H9 (cell line): ENCODE data around the gene KRT6B. TPM values are rescaled to one million over a fixed set of nuclear protein-coding genes. Genes with fewer than 3 reads are reported as not detected.

Experiments
- DNase-seq: peaks from one replicate; pipeline ENCODE4 v3.0.0-alpha.2; 2017
- H2AFZ ChIP-seq: one replicate; pipeline ENCODE4 v1.6.1; 2013; ENCODE audit warnings: mild to moderate bottlenecking, low read length, control low read depth, moderate library complexity
- H2AK5ac ChIP-seq: 2 replicates; pipeline ENCODE4 v1.6.1; 2013; ENCODE audit warnings: low read length, control low read depth, mixed read lengths; ENCODE audit not compliant: insufficient read length
- H2BK120ac ChIP-seq: one replicate; pipeline ENCODE4 v1.6.1; 2013; ENCODE audit warnings: low read depth, mild to moderate bottlenecking, low read length, control low read depth, inconsistent platforms; ENCODE audit not compliant: poor library complexity, severe bottlenecking
- H2BK12ac ChIP-seq: 2 replicates; pipeline ENCODE4 v1.6.1; 2013; ENCODE audit warnings: low read length, control low read depth, mixed read lengths, low read depth; ENCODE audit not compliant: insufficient read length
- H2BK15ac ChIP-seq: 2 replicates; pipeline ENCODE4 v1.6.1; 2013; ENCODE audit warnings: low read depth, low read length, control low read depth
- H2BK20ac ChIP-seq: one replicate; pipeline ENCODE4 v1.6.1; 2013; ENCODE audit warnings: low read depth, mild to moderate bottlenecking, low read length, control low read depth, inconsistent platforms; ENCODE audit not compliant: poor library complexity, severe bottlenecking
- H2BK5ac ChIP-seq: 2 replicates; pipeline ENCODE4 v1.6.1; 2013; ENCODE audit warnings: low read length, control low read depth, mixed read lengths; ENCODE audit not compliant: insufficient read length
- H3K14ac ChIP-seq: 2 replicates; pipeline ENCODE4 v1.6.1; 2013; ENCODE audit warnings: low read length, control low read depth; ENCODE audit not compliant: insufficient read depth
- H3K18ac ChIP-seq: 2 replicates; pipeline ENCODE4 v1.6.1; 2013; ENCODE audit warnings: low read depth, mild to moderate bottlenecking, mixed read lengths, low read length, control low read depth; ENCODE audit not compliant: insufficient read length
- H3K23ac ChIP-seq: 2 replicates; pipeline ENCODE4 v1.6.1; 2013; ENCODE audit warnings: low read length, control low read depth, mixed read lengths, low read depth; ENCODE audit not compliant: insufficient read length
- H3K23me2 ChIP-seq: 2 replicates; pipeline ENCODE4 v1.6.1; 2013; ENCODE audit warnings: low read depth, mild to moderate bottlenecking, mixed read lengths, low read length, control low read depth; ENCODE audit not compliant: insufficient read length, poor library complexity, severe bottlenecking
- H3K27ac ChIP-seq: 2 replicates; pipeline ENCODE4 v1.5.1; 2013; ENCODE audit warnings: low read length, control low read depth, mixed read lengths, low read depth; ENCODE audit not compliant: insufficient read length
- H3K27me3 ChIP-seq: 2 replicates; pipeline ENCODE4 v1.6.1; 2013; ENCODE audit warnings: low read length, control low read depth, inconsistent platforms; ENCODE audit not compliant: insufficient read depth
- H3K4ac ChIP-seq: 2 replicates; pipeline ENCODE4 v1.6.1; 2013; ENCODE audit warnings: low read depth, mild to moderate bottlenecking, control low read depth, inconsistent platforms, low read length, moderate library complexity
- H3K4me1 ChIP-seq: 2 replicates; pipeline ENCODE4 v1.6.1; 2013; ENCODE audit warnings: low read length, control low read depth, inconsistent platforms; ENCODE audit not compliant: insufficient read depth
- H3K4me2 ChIP-seq: 2 replicates; pipeline ENCODE4 v1.6.1; 2013; ENCODE audit warnings: low read length, control low read depth, mixed read lengths; ENCODE audit not compliant: insufficient read length, insufficient read depth
- H3K56ac ChIP-seq: 2 replicates; pipeline ENCODE4 v1.6.1; 2013; ENCODE audit warnings: low read depth, mild to moderate bottlenecking, mixed read lengths, low read length, control low read depth; ENCODE audit not compliant: insufficient read length
- H3K79me1 ChIP-seq: 2 replicates; pipeline ENCODE4 v1.6.1; 2013; ENCODE audit warnings: low read depth, mild to moderate bottlenecking, moderate library complexity, low read length, control low read depth, inconsistent platforms; ENCODE audit not compliant: insufficient read depth, poor library complexity, severe bottlenecking
- H3K79me2 ChIP-seq: 2 replicates; pipeline ENCODE4 v1.6.1; 2013; ENCODE audit warnings: low read length, control low read depth, inconsistent platforms; ENCODE audit not compliant: insufficient read depth
- H3K9ac ChIP-seq: 2 replicates; pipeline ENCODE4 v1.6.1; 2013; ENCODE audit warnings: low read length, control low read depth, mixed read lengths; ENCODE audit not compliant: insufficient read length; ENCODE audit errors: extremely low read depth
- H3K9me3 ChIP-seq: one replicate; pipeline ENCODE4 v1.6.1; 2013; ENCODE audit warnings: low read depth, low read length, inconsistent platforms; ENCODE audit not compliant: control insufficient read depth
- H3T11ph ChIP-seq: one replicate; pipeline ENCODE4 v1.6.1; 2013; ENCODE audit warnings: mild to moderate bottlenecking, low read length, control low read depth, inconsistent platforms
- H4K20me1 ChIP-seq: one replicate; pipeline ENCODE4 v1.6.1; 2013; ENCODE audit not compliant: control insufficient read depth, insufficient read length, insufficient read depth
- H4K5ac ChIP-seq: 2 replicates; pipeline ENCODE4 v1.6.1; 2013; ENCODE audit warnings: low read depth, mild to moderate bottlenecking, mixed read lengths, low read length, control low read depth; ENCODE audit not compliant: insufficient read length
- H4K8ac ChIP-seq: replicated peaks from 2 replicates; pipeline ENCODE4 v1.6.1; 2013; ENCODE audit warnings: low read length, control low read depth, mixed read lengths, low read depth; ENCODE audit not compliant: insufficient read length
- H4K91ac ChIP-seq: 2 replicates; pipeline ENCODE4 v1.6.1; 2013; ENCODE audit warnings: low read depth, mild to moderate bottlenecking, moderate library complexity, mixed read lengths, low read length, control low read depth; ENCODE audit not compliant: insufficient read length
- H3K27ac Mint-ChIP-seq, 3 experiments: 2 replicates in 2 of 3; 3 replicates in 1 of 3; pipeline ENCODE4 v1.8.0; 2020 to 2021; ENCODE audit warnings: mixed read lengths in 3 of 3, mild to moderate bottlenecking in 1 of 3, moderate library complexity in 1 of 3
- H3K27me3 Mint-ChIP-seq: 2 replicates; pipeline ENCODE4 v1.8.0; 2021; ENCODE audit warnings: low read depth, mild to moderate bottlenecking, moderate library complexity, mixed read lengths
- H3K36me3 Mint-ChIP-seq, 3 experiments: 2 replicates in 2 of 3; 3 replicates in 1 of 3; pipeline ENCODE4 v1.8.0; 2020 to 2021; ENCODE audit warnings: low read depth in 3 of 3, mixed read lengths in 3 of 3; ENCODE audit not compliant: insufficient read depth in 1 of 3
- H3K4me1 Mint-ChIP-seq, 2 experiments: 2 replicates each; pipeline ENCODE4 v1.8.0; 2020; ENCODE audit warnings: mixed read lengths in 2 of 2
- H3K4me3 Mint-ChIP-seq, 2 experiments: 2 replicates in 1 of 2; 3 replicates in 1 of 2; pipeline ENCODE4 v1.8.0; 2020 to 2021; ENCODE audit warnings: mild to moderate bottlenecking in 2 of 2, mixed read lengths in 2 of 2, moderate library complexity in 1 of 2
- H3K9me3 Mint-ChIP-seq, 2 experiments: 2 replicates in 1 of 2; 3 replicates in 1 of 2; pipeline ENCODE4 v1.8.0; 2020; ENCODE audit warnings: mild to moderate bottlenecking in 2 of 2, mixed read lengths in 2 of 2, moderate library complexity in 1 of 2
- WGBS: extraction: QIAGEN DNeasy Blood & Tissue Kit; methylation state at CpG from one replicate; pipeline ENCODE4 v1.1.7; 2013; ENCODE audit warnings: missing lambda C conversion rate, low lambda C conversion rate, mixed read lengths; ENCODE audit not compliant: insufficient read length; ENCODE audit errors: extremely low coverage; 5-methylcytosine and 5-hydroxymethylcytosine counted together
- total RNA-seq: library from RNA; stranded (reverse); gene quantifications from 2 replicates; pipeline ENCODE4 v1.2.1, GENCODE V29; 2021
- TF ChIP-seq, protein P1 (sequence below): fragments of 200-600 bp; sonication (generic); conservative IDR thresholded peaks from 3 replicates; pipeline ENCODE4 v1.8.0; 2021; ENCODE audit warnings: antibody characterized with exemption, mild to moderate bottlenecking

Gene KRT6B
- total RNA-seq, 1 experiment from 2014 or later = not detected

DNA sequence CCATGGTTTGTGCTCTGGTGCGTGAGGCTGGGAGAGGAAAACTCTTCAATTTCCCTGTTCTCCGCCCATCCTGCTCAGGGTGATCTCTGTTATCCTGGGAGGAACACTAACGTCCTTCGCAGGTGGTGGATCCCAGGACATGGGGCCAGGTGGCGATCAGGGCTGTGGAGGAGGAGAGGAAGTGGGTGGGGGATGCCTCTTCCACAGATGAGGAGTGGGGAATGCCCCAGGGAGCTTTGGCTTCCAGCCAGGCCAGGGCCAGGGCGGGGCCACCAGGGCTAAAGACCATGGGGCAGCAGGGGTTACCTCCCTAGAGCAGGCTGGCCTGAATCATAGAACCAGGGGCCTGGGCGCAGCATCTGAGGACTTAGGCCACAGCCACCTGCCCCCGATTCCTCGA is 14.4 kb downstream of the KRT6B start:
- Histone ChIP-seq H4K5ac (no peak overlapping the region), H3K4me2 (no peak overlapping the region), H3K27ac (no peak overlapping the region), H3K4ac (no peak overlapping the region), H3K23me2 (no peaks in the 10 kb centered on the region), H2BK120ac (no peak overlapping the region), H2AK5ac (no peak overlapping the region), H2BK20ac (no peak overlapping the region), H3K14ac (no peak overlapping the region), H3K56ac (no peak overlapping the region), H2BK5ac (no peak overlapping the region), H3K18ac (no peak overlapping the region), H4K20me1 (no peaks in the 10 kb centered on the region), H2BK15ac (no peak overlapping the region), H3K79me2 (no peaks in the 10 kb centered on the region), H3K79me1 (no peaks in the 10 kb centered on the region), H3K9ac (no peak overlapping the region), H3K27me3 (no peaks in the 10 kb centered on the region), H3K23ac (no peak overlapping the region), H3K9me3 (no peaks in the 10 kb centered on the region), H3K4me1 (0 out of 2 replicates have a peak, but pooled peaks cover 2% of the 10 kb centered on the region), H4K91ac (no peak overlapping the region), H4K8ac (no peak overlapping the region), H2BK12ac (no peak overlapping the region), H3T11ph (no peak overlapping the region), H2AFZ (no peak overlapping the region)
- peaks cover 10 to 24% of the 10 kb centered on the region in 2 experiments for H3K4me1 Mint-ChIP-seq
- no CpG with 5 or more reads among the region's 9 CpGs for WGBS
- no peak for DNase-seq
- no peak overlapping the region for H3K4me3 Mint-ChIP-seq
- peaks cover 6% of the 10 kb centered on the region for H3K27me3 Mint-ChIP-seq
- H3K9me3 Mint-ChIP-seq = no peaks in the 10 kb centered on the region
- TF ChIP-seq, protein P1, sequence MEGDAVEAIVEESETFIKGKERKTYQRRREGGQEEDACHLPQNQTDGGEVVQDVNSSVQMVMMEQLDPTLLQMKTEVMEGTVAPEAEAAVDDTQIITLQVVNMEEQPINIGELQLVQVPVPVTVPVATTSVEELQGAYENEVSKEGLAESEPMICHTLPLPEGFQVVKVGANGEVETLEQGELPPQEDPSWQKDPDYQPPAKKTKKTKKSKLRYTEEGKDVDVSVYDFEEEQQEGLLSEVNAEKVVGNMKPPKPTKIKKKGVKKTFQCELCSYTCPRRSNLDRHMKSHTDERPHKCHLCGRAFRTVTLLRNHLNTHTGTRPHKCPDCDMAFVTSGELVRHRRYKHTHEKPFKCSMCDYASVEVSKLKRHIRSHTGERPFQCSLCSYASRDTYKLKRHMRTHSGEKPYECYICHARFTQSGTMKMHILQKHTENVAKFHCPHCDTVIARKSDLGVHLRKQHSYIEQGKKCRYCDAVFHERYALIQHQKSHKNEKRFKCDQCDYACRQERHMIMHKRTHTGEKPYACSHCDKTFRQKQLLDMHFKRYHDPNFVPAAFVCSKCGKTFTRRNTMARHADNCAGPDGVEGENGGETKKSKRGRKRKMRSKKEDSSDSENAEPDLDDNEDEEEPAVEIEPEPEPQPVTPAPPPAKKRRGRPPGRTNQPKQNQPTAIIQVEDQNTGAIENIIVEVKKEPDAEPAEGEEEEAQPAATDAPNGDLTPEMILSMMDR = no peak
- no peak overlapping the region for H3K27ac Mint-ChIP-seq
- H3K36me3 Mint-ChIP-seq = no peaks in the 10 kb centered on the region
